ENCODE measurements around the gene TP63. TPM values are rescaled to one million over a fixed set of nuclear protein-coding genes. Genes with fewer than 3 reads are reported as not detected.

TP63 gene
- polyA plus RNA-seq, 1 donor from 2014 or later, result 0.12 TPM

GRCh38 chr3:189588475-189589178 is 42.6 kb upstream of the TP63 start:
- H3K27ac ChIP-seq (ENCODE audit: low read length), result no peak overlapping the region
- H3K9ac ChIP-seq (ENCODE audit: low read length), result no peak overlapping the region
- no peaks in the 10 kb centered on the region for H3K79me2 ChIP-seq (replicated peaks; ENCODE audit: insufficient read depth, low read length)
- no peaks in the 10 kb centered on the region for H3K9me2 ChIP-seq (ENCODE audit: insufficient read depth, low read length)
- H3K4me3 ChIP-seq (ENCODE audit: low read length), result no peak overlapping the region
- no peak overlapping the region for H2AFZ ChIP-seq (ENCODE audit: low read depth, low read length)
- H3K36me3 ChIP-seq (ENCODE audit: insufficient read depth, low read length), result no peaks in the 10 kb centered on the region
- TF ChIP-seq SMC3 (conservative IDR thresholded peaks at IDR 0.05; ENCODE audit: poor library complexity) (no peak), EP300 (conservative IDR thresholded peaks at IDR 0.05; ENCODE audit: poor library complexity, severe bottlenecking) (no peak), RAD21 (conservative IDR thresholded peaks at IDR 0.05) (no peak), MXI1 (conservative IDR thresholded peaks at IDR 0.05; ENCODE audit: poor library complexity, severe bottlenecking) (no peak), POLR2AphosphoS5 (IDR thresholded peaks at IDR 0.05) (no peak), TAF1 (IDR thresholded peaks at IDR 0.05; ENCODE audit: low read depth) (no peak), EZH2 (IDR thresholded peaks at IDR 0.05; ENCODE audit: borderline replicate concordance, insufficient read depth, low read length, poor library complexity, severe bottlenecking) (no peak)
- TF ChIP-seq, protein P1, sequence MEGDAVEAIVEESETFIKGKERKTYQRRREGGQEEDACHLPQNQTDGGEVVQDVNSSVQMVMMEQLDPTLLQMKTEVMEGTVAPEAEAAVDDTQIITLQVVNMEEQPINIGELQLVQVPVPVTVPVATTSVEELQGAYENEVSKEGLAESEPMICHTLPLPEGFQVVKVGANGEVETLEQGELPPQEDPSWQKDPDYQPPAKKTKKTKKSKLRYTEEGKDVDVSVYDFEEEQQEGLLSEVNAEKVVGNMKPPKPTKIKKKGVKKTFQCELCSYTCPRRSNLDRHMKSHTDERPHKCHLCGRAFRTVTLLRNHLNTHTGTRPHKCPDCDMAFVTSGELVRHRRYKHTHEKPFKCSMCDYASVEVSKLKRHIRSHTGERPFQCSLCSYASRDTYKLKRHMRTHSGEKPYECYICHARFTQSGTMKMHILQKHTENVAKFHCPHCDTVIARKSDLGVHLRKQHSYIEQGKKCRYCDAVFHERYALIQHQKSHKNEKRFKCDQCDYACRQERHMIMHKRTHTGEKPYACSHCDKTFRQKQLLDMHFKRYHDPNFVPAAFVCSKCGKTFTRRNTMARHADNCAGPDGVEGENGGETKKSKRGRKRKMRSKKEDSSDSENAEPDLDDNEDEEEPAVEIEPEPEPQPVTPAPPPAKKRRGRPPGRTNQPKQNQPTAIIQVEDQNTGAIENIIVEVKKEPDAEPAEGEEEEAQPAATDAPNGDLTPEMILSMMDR (IDR thresholded peaks at IDR 0.05; ENCODE audit: poor library complexity, severe bottlenecking), result no peak
- TF ChIP-seq, protein P2, sequence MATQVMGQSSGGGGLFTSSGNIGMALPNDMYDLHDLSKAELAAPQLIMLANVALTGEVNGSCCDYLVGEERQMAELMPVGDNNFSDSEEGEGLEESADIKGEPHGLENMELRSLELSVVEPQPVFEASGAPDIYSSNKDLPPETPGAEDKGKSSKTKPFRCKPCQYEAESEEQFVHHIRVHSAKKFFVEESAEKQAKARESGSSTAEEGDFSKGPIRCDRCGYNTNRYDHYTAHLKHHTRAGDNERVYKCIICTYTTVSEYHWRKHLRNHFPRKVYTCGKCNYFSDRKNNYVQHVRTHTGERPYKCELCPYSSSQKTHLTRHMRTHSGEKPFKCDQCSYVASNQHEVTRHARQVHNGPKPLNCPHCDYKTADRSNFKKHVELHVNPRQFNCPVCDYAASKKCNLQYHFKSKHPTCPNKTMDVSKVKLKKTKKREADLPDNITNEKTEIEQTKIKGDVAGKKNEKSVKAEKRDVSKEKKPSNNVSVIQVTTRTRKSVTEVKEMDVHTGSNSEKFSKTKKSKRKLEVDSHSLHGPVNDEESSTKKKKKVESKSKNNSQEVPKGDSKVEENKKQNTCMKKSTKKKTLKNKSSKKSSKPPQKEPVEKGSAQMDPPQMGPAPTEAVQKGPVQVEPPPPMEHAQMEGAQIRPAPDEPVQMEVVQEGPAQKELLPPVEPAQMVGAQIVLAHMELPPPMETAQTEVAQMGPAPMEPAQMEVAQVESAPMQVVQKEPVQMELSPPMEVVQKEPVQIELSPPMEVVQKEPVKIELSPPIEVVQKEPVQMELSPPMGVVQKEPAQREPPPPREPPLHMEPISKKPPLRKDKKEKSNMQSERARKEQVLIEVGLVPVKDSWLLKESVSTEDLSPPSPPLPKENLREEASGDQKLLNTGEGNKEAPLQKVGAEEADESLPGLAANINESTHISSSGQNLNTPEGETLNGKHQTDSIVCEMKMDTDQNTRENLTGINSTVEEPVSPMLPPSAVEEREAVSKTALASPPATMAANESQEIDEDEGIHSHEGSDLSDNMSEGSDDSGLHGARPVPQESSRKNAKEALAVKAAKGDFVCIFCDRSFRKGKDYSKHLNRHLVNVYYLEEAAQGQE (IDR thresholded peaks at IDR 0.05; ENCODE audit: borderline replicate concordance), result no peak
- no peaks in the 10 kb centered on the region for H3F3A ChIP-seq (ENCODE audit: insufficient read depth, low read length, poor library complexity, severe bottlenecking)
- H3K27me3 ChIP-seq (ENCODE audit: insufficient read depth, low read depth, low read length), result no peaks in the 10 kb centered on the region
- H3K9me3 ChIP-seq (ENCODE audit: low read length), result no peaks in the 10 kb centered on the region
- no peaks in the 10 kb centered on the region for H4K20me1 ChIP-seq (ENCODE audit: insufficient read depth)
- no peak overlapping the region for H3K4me2 ChIP-seq (ENCODE audit: low read length)

GRCh38 chr3:189589179-189589569 is 42.0 kb upstream of the TP63 start:
- Histone ChIP-seq H3K9ac (ENCODE audit: low read length) (no peak overlapping the region), H3F3A (ENCODE audit: insufficient read depth, low read length, poor library complexity, severe bottlenecking) (no peaks in the 10 kb centered on the region), H3K27ac (ENCODE audit: low read length) (no peak overlapping the region), H4K20me1 (ENCODE audit: insufficient read depth) (no peaks in the 10 kb centered on the region), H3K79me2 (replicated peaks; ENCODE audit: insufficient read depth, low read length) (no peaks in the 10 kb centered on the region), H3K36me3 (ENCODE audit: insufficient read depth, low read length) (no peaks in the 10 kb centered on the region), H3K9me2 (ENCODE audit: insufficient read depth, low read length) (no peaks in the 10 kb centered on the region), H3K4me2 (ENCODE audit: low read length) (no peak overlapping the region), H3K9me3 (ENCODE audit: low read length) (no peaks in the 10 kb centered on the region), H2AFZ (ENCODE audit: low read depth, low read length) (no peak overlapping the region), H3K4me3 (ENCODE audit: low read length) (no peak overlapping the region), H3K27me3 (ENCODE audit: insufficient read depth, low read depth, low read length) (no peaks in the 10 kb centered on the region)
- no peak for TF ChIP-seq SMC3 (conservative IDR thresholded peaks at IDR 0.05; ENCODE audit: poor library complexity)
- no peak for TF ChIP-seq RAD21 (conservative IDR thresholded peaks at IDR 0.05)
- TF ChIP-seq, protein P2 (IDR thresholded peaks at IDR 0.05; ENCODE audit: borderline replicate concordance), result no peak
- TF ChIP-seq, protein P1 (IDR thresholded peaks at IDR 0.05; ENCODE audit: poor library complexity, severe bottlenecking), result no peak
- no peak for TF ChIP-seq MXI1 (conservative IDR thresholded peaks at IDR 0.05; ENCODE audit: poor library complexity, severe bottlenecking)
- no peak for TF ChIP-seq EZH2 (IDR thresholded peaks at IDR 0.05; ENCODE audit: borderline replicate concordance, insufficient read depth, low read length, poor library complexity, severe bottlenecking)
- no peak for TF ChIP-seq POLR2AphosphoS5 (IDR thresholded peaks at IDR 0.05)
- TF ChIP-seq TAF1 (IDR thresholded peaks at IDR 0.05; ENCODE audit: low read depth), result no peak
- TF ChIP-seq EP300 (conservative IDR thresholded peaks at IDR 0.05; ENCODE audit: poor library complexity, severe bottlenecking), result no peak
